Transverse colon (tissue), 4 donors: Measurements from ENCODE around the gene RETSAT. TPM values are rescaled to one million over a fixed set of nuclear protein-coding genes. Genes with fewer than 3 reads are reported as not detected.
"Not testable (repeated sequence)": the region's sequence is repeated elsewhere in the genome, so short reads cannot be mapped to it uniquely, and the experiment has no call there.

Experiments
- DNase-seq: peaks from one replicate; pipeline ENCODE4 v3.0.0-alpha.2; 2019
- H3K27ac ChIP-seq, 4 donors: fragments of 200-600 bp; sonication (generic); 2 replicates each; pipeline ENCODE4 v1.5.1; 2016 to 2018; ENCODE audit warnings: inconsistent platforms in 4 of 4
- H3K27me3 ChIP-seq: fragments of 200-600 bp; sonication (generic); 2 replicates; pipeline ENCODE4 v1.5.1; 2017; ENCODE audit warnings: inconsistent platforms
- H3K36me3 ChIP-seq, 4 donors: fragments of 200-600 bp; sonication (generic); 2 replicates each; pipeline ENCODE4 v1.5.1; 2017 to 2019; ENCODE audit warnings: inconsistent platforms in 4 of 4
- H3K4me1 ChIP-seq, 4 donors: fragments of 200-600 bp; sonication (generic); 2 replicates each; pipeline ENCODE4 v1.5.1; 2017 to 2020; ENCODE audit warnings: inconsistent platforms in 4 of 4
- H3K4me3 ChIP-seq, 4 donors: fragments of 200-600 bp; sonication (generic); 1 replicate in 1 of 4; 2 replicates in 3 of 4; pipeline versions ENCODE4 v1.5.1 to v1.6.1; 2017 to 2019; ENCODE audit warnings: inconsistent platforms in 4 of 4
- H3K9me3 ChIP-seq, 2 donors: fragments of 200-600 bp; sonication (generic); 2 replicates each; pipeline ENCODE4 v1.5.1; 2017 to 2019; ENCODE audit warnings: inconsistent platforms in 2 of 2
- EP300 ChIP-seq: sonication (generic); formaldehyde crosslinking; IDR thresholded peaks from one replicate; pipeline ENCODE4 v1.6.1; 2017; ENCODE audit warnings: antibody characterized with exemption, low read depth
- POLR2A ChIP-seq: fragments of 450-650 bp; IDR thresholded peaks from one replicate; pipeline ENCODE4 v1.6.1; 2016; ENCODE audit warnings: antibody characterized with exemption, mild to moderate bottlenecking, moderate library complexity
- POLR2AphosphoS5 ChIP-seq, 3 donors: sonication (generic); formaldehyde crosslinking; IDR thresholded peaks; one replicate each; pipeline ENCODE4 v1.6.1; 2016; ENCODE audit warnings: antibody characterized with exemption in 3 of 3
- WGBS, 2 donors: methylation state at CpG; one replicate each; pipeline ENCODE4 v1.1.5; 2018; ENCODE audit warnings: low coverage in 1 of 2; 5-methylcytosine and 5-hydroxymethylcytosine counted together
- in situ Hi-C, 4 donors: fragments of 200-750 bp; cut with MboI; loops; one replicate each; pipeline versions ENCODE4 v1.15.0 to v1.15.1; 2017; ENCODE audit warnings: low sequenced_read_pairs in 3 of 4, low pct_ligation_motif_present in 1 of 4, low pct_unique_long_range_greater_than_20kb in 1 of 4
- intact Hi-C: fragments of 100-400 bp; cut with DNase I; formaldehyde crosslinking; loops from one replicate; pipeline ENCODE4 v1.15.1; 2023; ENCODE audit warnings: low total_unique reads
- total RNA-seq, 4 donors: library from RNA; depleted of rRNA; stranded (reverse); fragments of >200 nt; gene quantifications; one replicate each; pipeline ENCODE4 v1.1.0, GENCODE V29; 2016
- TF ChIP-seq, protein P1 (sequence below), 5 experiments: fragments of 200-600 bp in 3 of 5; fragments of 450-650 bp in 2 of 5; sonication (generic) in 3 of 5; IDR thresholded peaks; 1 replicate in 2 of 5; 2 replicates in 3 of 5; pipeline ENCODE4 v1.5.1; 2016 to 2017; ENCODE audit warnings: antibody characterized with exemption in 5 of 5, inconsistent platforms in 3 of 5, mild to moderate bottlenecking in 2 of 5, moderate library complexity in 1 of 5

Gene RETSAT
- total RNA-seq, 4 donors from 2014 or later = 109 to 638 (median 330) TPM

DNA sequence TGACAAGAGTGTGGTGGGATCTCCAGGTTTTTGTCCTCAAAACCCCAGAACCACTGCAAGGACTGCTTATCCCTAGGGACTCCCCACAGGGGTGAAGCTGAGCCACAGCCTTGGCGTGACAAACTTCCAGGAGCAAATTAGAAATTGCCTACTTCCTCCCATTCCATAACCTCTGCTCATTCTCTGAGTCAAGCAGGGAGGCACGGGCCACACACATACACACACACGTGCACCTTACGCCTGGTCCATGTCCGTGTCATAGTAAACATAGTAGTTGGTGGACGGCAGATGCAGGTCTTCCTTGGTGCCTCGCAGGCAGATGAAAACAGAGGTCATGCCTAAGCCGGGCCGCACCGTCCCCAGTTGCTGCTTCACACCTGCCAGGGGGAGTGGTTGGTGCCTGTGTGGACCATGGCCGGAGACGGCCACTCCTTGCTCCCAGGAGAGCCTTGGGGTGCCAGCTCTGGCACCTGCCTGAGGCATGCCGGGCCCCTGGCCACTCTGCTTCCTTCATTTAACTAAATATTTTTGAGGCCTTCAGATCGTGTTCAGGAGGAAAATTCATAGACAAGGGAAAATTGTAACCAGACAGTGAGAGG is 9.9 kb downstream of the RETSAT start:
- peaks cover 0 to 31% (median 12%) of the 10 kb centered on the region in 4 donors for H3K36me3 ChIP-seq
- no peaks in the 10 kb centered on the region for H3K9me3 ChIP-seq
- in situ Hi-C loops = no loop called here
- DNase-seq = no peak
- H3K27me3 ChIP-seq = no peaks in the 10 kb centered on the region
- no peak overlapping the region for H3K27ac ChIP-seq
- WGBS, 2 donors = 76 to 84% methylated on average over 2 to 14 of the region's 14 CpGs
- intact Hi-C loops = no loop called here
- TF ChIP-seq EP300 (no peak), POLR2A (no peak), POLR2AphosphoS5 (IDR thresholded peaks at IDR 0.05) (no peak)
- TF ChIP-seq, protein P1, sequence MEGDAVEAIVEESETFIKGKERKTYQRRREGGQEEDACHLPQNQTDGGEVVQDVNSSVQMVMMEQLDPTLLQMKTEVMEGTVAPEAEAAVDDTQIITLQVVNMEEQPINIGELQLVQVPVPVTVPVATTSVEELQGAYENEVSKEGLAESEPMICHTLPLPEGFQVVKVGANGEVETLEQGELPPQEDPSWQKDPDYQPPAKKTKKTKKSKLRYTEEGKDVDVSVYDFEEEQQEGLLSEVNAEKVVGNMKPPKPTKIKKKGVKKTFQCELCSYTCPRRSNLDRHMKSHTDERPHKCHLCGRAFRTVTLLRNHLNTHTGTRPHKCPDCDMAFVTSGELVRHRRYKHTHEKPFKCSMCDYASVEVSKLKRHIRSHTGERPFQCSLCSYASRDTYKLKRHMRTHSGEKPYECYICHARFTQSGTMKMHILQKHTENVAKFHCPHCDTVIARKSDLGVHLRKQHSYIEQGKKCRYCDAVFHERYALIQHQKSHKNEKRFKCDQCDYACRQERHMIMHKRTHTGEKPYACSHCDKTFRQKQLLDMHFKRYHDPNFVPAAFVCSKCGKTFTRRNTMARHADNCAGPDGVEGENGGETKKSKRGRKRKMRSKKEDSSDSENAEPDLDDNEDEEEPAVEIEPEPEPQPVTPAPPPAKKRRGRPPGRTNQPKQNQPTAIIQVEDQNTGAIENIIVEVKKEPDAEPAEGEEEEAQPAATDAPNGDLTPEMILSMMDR (IDR thresholded peaks at IDR 0.05) = no peak
- H3K4me1 ChIP-seq = no peaks in the 10 kb centered on the region
- H3K4me3 ChIP-seq = no peak overlapping the region

DNA sequence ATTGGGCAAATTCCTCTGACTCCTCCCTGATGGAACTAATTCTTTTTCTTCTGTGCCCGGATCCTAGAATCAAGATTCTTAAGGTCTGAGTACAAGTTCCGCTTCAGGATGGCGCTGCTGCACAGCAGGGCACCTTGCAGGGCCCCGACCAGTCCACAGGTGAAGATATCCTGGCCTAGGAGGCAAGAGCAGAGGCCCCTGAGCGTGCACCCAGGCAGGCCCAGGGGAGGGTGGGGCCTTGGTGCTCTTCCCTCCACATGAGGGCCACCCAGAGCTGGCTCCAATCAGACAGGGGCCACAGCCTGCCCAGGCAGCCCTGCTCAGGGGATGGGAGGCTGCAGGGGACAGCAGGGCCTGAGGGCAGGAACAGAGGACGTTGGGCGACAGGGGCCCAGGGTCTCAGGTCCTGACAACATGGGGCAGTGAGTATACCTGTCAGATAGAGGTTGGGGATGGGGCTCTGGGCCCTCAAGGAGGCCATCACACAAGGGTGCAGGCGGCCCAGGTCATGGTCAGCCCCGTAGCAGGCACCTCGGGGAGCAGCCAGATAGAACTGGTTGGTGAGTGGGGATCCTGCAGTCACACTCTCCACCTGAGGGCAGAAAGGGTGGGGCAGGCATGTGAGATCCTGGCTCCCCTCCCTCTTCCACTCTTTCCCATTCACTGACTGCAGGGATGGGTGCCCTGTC is 11.0 kb downstream of the RETSAT start:
- H3K36me3 ChIP-seq = peaks cover 0 to 23% (median 7%) of the 10 kb centered on the region in 4 donors
- H3K27ac ChIP-seq, H3K4me3 ChIP-seq, intact Hi-C loops, H3K9me3 ChIP-seq, H3K4me1 ChIP-seq, H3K27me3 ChIP-seq, DNase-seq, in situ Hi-C loops: not testable (repeated sequence)
- 96% methylated on average over 10 of the region's 10 CpGs; no CpG with 5 or more reads in 1 of the 2 donors for WGBS, 2 donors

DNA sequence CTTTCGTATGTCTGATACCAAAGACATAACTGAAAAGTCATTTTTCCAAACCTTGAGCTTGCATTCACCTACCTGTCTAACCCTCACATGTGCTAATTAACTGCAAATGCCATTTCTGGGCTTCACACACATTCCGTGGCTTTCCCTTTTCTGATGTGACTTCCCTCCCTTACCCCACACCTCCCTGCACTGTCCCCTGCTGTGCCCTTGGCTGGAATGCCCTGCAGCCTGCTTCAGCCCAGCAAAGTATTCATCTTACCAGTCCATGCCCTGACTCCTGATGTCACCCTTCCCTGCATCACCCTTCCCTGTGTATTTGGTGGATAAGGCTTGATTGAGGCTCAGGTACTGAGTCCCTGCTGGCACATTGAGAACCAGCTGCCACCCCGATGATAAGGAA is 12.2 kb downstream of the RETSAT start:
- DNase-seq = no peak
- WGBS, 2 donors = 86 to 90% methylated on average over 3 of the region's 3 CpGs
- H3K27me3 ChIP-seq = no peaks in the 10 kb centered on the region
- intact Hi-C loops (no loop called here), in situ Hi-C loops (no loop called here)
- H3K27ac ChIP-seq = no peak overlapping the region
- H3K36me3 ChIP-seq = peaks cover 0 to 17% (median 7%) of the 10 kb centered on the region in 4 donors
- TF ChIP-seq POLR2AphosphoS5 (IDR thresholded peaks at IDR 0.05) (no peak), POLR2A (no peak), EP300 (no peak)
- TF ChIP-seq, protein P1 (IDR thresholded peaks at IDR 0.05) = no peak
- no peaks in the 10 kb centered on the region for H3K4me1 ChIP-seq
- no peaks in the 10 kb centered on the region for H3K9me3 ChIP-seq
- no peak overlapping the region for H3K4me3 ChIP-seq

DNA sequence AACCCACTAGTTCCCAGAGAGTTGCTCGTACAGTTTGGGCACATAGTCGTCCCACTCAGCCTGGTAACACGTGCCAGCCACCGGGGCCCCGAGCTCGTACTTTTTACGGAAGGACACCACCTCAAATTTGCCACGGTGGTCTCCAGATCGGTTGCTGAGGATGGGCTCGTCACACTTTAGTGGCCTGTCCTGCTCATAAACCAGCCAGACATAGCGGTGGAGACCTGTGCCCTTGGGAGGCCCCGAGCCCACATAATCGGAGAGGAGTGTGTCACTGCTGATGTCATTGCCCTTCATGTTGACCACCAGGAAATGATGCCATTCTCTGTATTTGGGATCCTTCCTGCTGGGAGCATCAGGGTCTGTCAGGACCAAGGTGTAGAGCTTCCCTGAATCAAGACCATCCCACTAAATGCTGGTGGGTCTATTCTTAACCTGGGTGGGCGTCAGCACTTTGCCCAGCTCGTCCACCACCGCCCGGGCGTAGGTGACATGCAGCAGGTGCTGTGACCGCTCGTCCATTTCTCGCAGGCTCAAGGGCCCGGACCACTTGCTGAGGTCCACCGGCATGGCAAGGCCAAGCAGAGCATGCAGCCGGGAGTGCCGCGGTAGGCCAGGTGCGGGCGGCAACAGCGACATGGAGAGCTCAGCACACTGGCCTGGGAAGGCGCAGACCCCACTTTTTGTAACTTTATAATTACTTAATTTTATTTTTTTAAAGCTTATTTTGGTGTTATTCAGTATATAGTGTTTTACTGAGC is 12.9 kb downstream of the RETSAT start:
- no peaks in the 10 kb centered on the region for H3K9me3 ChIP-seq
- no peak for TF ChIP-seq POLR2A
- no peak for TF ChIP-seq EP300
- TF ChIP-seq, protein P1 (IDR thresholded peaks at IDR 0.05) = no peak
- TF ChIP-seq POLR2AphosphoS5 (IDR thresholded peaks at IDR 0.05) = no peak
- H3K4me3 ChIP-seq = no peak overlapping the region
- H3K27me3 ChIP-seq = no peaks in the 10 kb centered on the region
- no peaks in the 10 kb centered on the region for H3K4me1 ChIP-seq
- peaks cover 0 to 14% (median 7%) of the 10 kb centered on the region in 4 donors for H3K36me3 ChIP-seq
- WGBS, 2 donors = 95% methylated on average over 30 of the region's 30 CpGs; no CpG with 5 or more reads in 1 of the 2 donors
- DNase-seq = no peak
- no peak overlapping the region for H3K27ac ChIP-seq
- in situ Hi-C loops (no loop called here), intact Hi-C loops (no loop called here)
